Uterus (tissue), 4 donors: ENCODE measurements around the gene POLE3. TPM values are rescaled to one million over a fixed set of nuclear protein-coding genes. Genes with fewer than 3 reads are reported as not detected.

Source experiments
- DNase-seq, 2 donors: peaks; one replicate each; pipeline ENCODE4 v3.0.0-alpha.2; 2019 to 2020
- H3K27ac ChIP-seq, 2 donors: fragments of 200-600 bp; sonication (generic); 1 replicate in 1 of 2; 2 replicates in 1 of 2; pipeline ENCODE4 v1.5.1; 2016 to 2018
- H3K27me3 ChIP-seq, 2 donors: fragments of 200-600 bp; sonication (generic); one replicate each; pipeline ENCODE4 v1.5.1; 2018 to 2019; ENCODE audit warnings: control low read depth in 1 of 2
- H3K36me3 ChIP-seq, 2 donors: fragments of 200-600 bp; sonication (generic); one replicate each; pipeline ENCODE4 v1.5.1; 2019; ENCODE audit warnings: control low read depth in 1 of 2
- H3K4me1 ChIP-seq, 2 donors: fragments of 200-600 bp; sonication (generic); one replicate each; pipeline ENCODE4 v1.5.1; 2018 to 2019; ENCODE audit warnings: control low read depth in 1 of 2
- H3K4me3 ChIP-seq, 2 donors: fragments of 200-600 bp; sonication (generic); 1 replicate in 1 of 2; 2 replicates in 1 of 2; pipeline ENCODE4 v1.5.1; 2018 to 2019; ENCODE audit warnings: mild to moderate bottlenecking in 1 of 2
- H3K9me3 ChIP-seq, 2 donors: fragments of 200-600 bp; sonication (generic); one replicate each; pipeline ENCODE4 v1.5.1; 2019; ENCODE audit warnings: control low read depth in 1 of 2
- CTCF ChIP-seq, 4 experiments: fragments of 200-600 bp in 2 of 4; fragments of 450-650 bp in 2 of 4; sonication (generic) in 2 of 4; IDR thresholded peaks; one replicate each; pipeline ENCODE4 v1.5.1; 2016 to 2019; ENCODE audit warnings: antibody characterized with exemption in 4 of 4, mild to moderate bottlenecking in 2 of 4, moderate library complexity in 1 of 4
- POLR2A ChIP-seq, 2 donors: fragments of 450-650 bp; IDR thresholded peaks; one replicate each; pipeline ENCODE4 v1.6.1; 2016; ENCODE audit warnings: antibody characterized with exemption in 2 of 2, mild to moderate bottlenecking in 1 of 2, moderate library complexity in 1 of 2
- intact Hi-C: fragments of 100-400 bp; cut with DNase I; formaldehyde crosslinking; loops from one replicate; pipeline ENCODE4 v1.15.1; 2023; ENCODE audit warnings: low total_unique reads
- total RNA-seq, 4 donors: library from RNA; depleted of rRNA in 3 of 4; stranded (reverse); fragments of >200 nt in 3 of 4; gene quantifications; one replicate each; pipeline versions ENCODE4 v1.1.0 to v1.2.4, GENCODE V29; 2014 to 2023
- donor health status: DM: yes; HTN: yes; CAD: no.

POLE3 gene
- total RNA-seq, 4 donors from 2014 or later = 6.5 to 46.4 (median 20.4) TPM

GRCh38 chr9:113361304-113362018, 49.0 kb downstream of the POLE3 start:
- Histone ChIP-seq H3K36me3 (no peaks in the 10 kb centered on the region), H3K9me3 (no peaks in the 10 kb centered on the region), H3K4me3 (no peak overlapping the region), H3K27ac (no peak overlapping the region), H3K4me1 (no peaks in the 10 kb centered on the region), H3K27me3 (no peaks in the 10 kb centered on the region)
- no peak for TF ChIP-seq POLR2A (IDR thresholded peaks at IDR 0.05)
- no peak for TF ChIP-seq CTCF (IDR thresholded peaks at IDR 0.05)
- DNase-seq = no peak
- intact Hi-C loops = no loop called here

GRCh38 chr9:113360242-113360842, 50.1 kb downstream of the POLE3 start:
- intact Hi-C loops = no loop called here
- Histone ChIP-seq H3K4me3 (no peak overlapping the region), H3K36me3 (no peaks in the 10 kb centered on the region), H3K4me1 (no peaks in the 10 kb centered on the region), H3K27me3 (no peaks in the 10 kb centered on the region), H3K27ac (no peak overlapping the region), H3K9me3 (no peaks in the 10 kb centered on the region)
- no peak for TF ChIP-seq POLR2A (IDR thresholded peaks at IDR 0.05)
- no peak for TF ChIP-seq CTCF (IDR thresholded peaks at IDR 0.05)
- no peak for DNase-seq

GRCh38 chr9:113359385-113359784, 51.1 kb downstream of the POLE3 start:
- no peaks in the 10 kb centered on the region for H3K4me1 ChIP-seq
- TF ChIP-seq POLR2A (IDR thresholded peaks at IDR 0.05) (no peak), CTCF (IDR thresholded peaks at IDR 0.05) (no peak)
- intact Hi-C loops = no loop called here

More at GRCh38 chr9:113359385-113359784, 51.1 kb downstream of the POLE3 start:
- no peak overlapping the region for H3K27ac ChIP-seq
- H3K4me3 ChIP-seq = no peak overlapping the region
- H3K9me3 ChIP-seq = no peaks in the 10 kb centered on the region
- no peaks in the 10 kb centered on the region for H3K36me3 ChIP-seq
- no peak for DNase-seq
- no peaks in the 10 kb centered on the region for H3K27me3 ChIP-seq

Other genes starting within 250 kb of the POLE3 start
- gene FKBP15, start 189.4 kb downstream of the POLE3 start, total RNA-seq = 10 to 100 TPM; 14.1 to 30.3 (median 23.1) TPM
- 10 to 100 TPM in 2 of 4 donors, 1 to 10 TPM in 1, under 1 TPM in 1; 0.51 to 20.6 (median 10.6) TPM for gene SLC31A1, start 189.1 kb downstream of the POLE3 start, total RNA-seq
- gene CDC26, start 135.1 kb downstream of the POLE3 start, total RNA-seq = 10 to 100 TPM; 16.9 to 30.9 (median 26.3) TPM
- gene PRPF4, start 135.0 kb downstream of the POLE3 start, total RNA-seq = 10 to 100 TPM in 3 of 4 donors, 1 to 10 TPM in 1; 5.9 to 30.2 (median 18.4) TPM
- gene RNF183, start 107.3 kb downstream of the POLE3 start, total RNA-seq = under 1 TPM in 2 of 4 donors, not detected in 2; 0.35 to 0.82 TPM
- gene WDR31, start 70.4 kb downstream of the POLE3 start, total RNA-seq = 1 to 10 TPM in 3 of 4 donors, under 1 TPM in 1; 0.29 to 3.6 (median 2.8) TPM
- gene BSPRY, start 61.1 kb downstream of the POLE3 start, total RNA-seq = 1 to 10 TPM in 1 of 4 donors, under 1 TPM in 1, not detected in 2; 0.40 to 1.9 TPM
- gene HDHD3, start 33.7 kb downstream of the POLE3 start, total RNA-seq = 10 to 100 TPM; 10.5 to 36.8 (median 20.4) TPM
- 10 to 100 TPM in 3 of 4 donors, 1 to 10 TPM in 1; 1.5 to 26.6 (median 16.1) TPM for gene ALAD, start 9.4 kb downstream of the POLE3 start, total RNA-seq
- gene C9orf43, start 72 bp upstream of the POLE3 start, total RNA-seq = 1 to 10 TPM in 1 of 4 donors, under 1 TPM in 2, not detected in 1; 0.21 to 3.3 (median 0.58) TPM
- 10 to 100 TPM; 16.2 to 75.6 (median 54.9) TPM for gene RGS3, start 53.1 kb upstream of the POLE3 start, total RNA-seq